Measurements from ENCODE around the gene PARVB.

The PARVB gene

GRCh38 chr22:44097263-44098020 lies 73.3 kb downstream of the PARVB start:
- TF ChIP-seq, protein P1, sequence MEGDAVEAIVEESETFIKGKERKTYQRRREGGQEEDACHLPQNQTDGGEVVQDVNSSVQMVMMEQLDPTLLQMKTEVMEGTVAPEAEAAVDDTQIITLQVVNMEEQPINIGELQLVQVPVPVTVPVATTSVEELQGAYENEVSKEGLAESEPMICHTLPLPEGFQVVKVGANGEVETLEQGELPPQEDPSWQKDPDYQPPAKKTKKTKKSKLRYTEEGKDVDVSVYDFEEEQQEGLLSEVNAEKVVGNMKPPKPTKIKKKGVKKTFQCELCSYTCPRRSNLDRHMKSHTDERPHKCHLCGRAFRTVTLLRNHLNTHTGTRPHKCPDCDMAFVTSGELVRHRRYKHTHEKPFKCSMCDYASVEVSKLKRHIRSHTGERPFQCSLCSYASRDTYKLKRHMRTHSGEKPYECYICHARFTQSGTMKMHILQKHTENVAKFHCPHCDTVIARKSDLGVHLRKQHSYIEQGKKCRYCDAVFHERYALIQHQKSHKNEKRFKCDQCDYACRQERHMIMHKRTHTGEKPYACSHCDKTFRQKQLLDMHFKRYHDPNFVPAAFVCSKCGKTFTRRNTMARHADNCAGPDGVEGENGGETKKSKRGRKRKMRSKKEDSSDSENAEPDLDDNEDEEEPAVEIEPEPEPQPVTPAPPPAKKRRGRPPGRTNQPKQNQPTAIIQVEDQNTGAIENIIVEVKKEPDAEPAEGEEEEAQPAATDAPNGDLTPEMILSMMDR (conservative IDR thresholded peaks at IDR 0.05; ENCODE audit: control insufficient read depth, insufficient read depth, low read depth, low read length): no peak
- no peak for DNase-seq (ENCODE audit: low read depth)
- H3K4me3 ChIP-seq (ENCODE audit: control insufficient read depth, low read depth, low read length): no peak overlapping the region

GRCh38 chr22:44098021-44098739 lies 74.1 kb downstream of the PARVB start:
- DNase-seq (ENCODE audit: low read depth): no peak
- TF ChIP-seq, protein P1 (conservative IDR thresholded peaks at IDR 0.05; ENCODE audit: control insufficient read depth, insufficient read depth, low read depth, low read length): no peak

DNA sequence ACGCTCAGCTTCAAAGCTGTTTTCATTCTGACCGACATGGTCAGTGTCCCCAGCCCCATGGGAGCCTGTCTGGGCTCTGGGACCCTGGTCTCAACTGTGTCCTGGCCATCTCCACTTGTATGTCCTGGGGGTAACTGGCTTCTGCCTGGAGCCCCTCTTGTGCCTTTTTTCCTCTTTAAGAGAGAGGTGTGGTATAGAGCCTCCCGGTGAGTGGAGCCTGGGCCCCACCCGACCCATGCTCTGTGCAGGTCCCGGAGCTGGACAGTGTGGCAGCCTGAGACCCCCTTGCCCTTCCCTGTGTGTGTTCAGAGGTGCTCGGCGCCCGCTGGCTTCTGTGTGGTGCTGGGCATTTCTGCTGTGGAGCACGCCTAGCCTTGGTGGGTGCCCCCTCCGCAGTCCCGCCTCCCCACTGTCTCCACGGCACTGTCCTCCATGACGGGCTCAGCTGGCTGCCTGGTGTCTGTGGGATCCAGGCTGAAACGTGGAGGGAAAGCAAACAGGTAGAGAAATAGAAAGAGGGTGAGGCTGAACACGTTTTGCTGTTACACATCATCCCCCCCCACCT lies 74.9 kb downstream of the PARVB start:
- TF ChIP-seq, protein P1 (conservative IDR thresholded peaks at IDR 0.05; ENCODE audit: control insufficient read depth, insufficient read depth, low read depth, low read length): no peak
- DNase-seq (ENCODE audit: low read depth): no peak
- no peak overlapping the region for H3K4me3 ChIP-seq (ENCODE audit: control insufficient read depth, low read depth, low read length)

More at GRCh38 chr22:44098021-44098739, 74.1 kb downstream of the PARVB start:
- no peak overlapping the region for H3K4me3 ChIP-seq (ENCODE audit: control insufficient read depth, low read depth, low read length)

- TF ChIP-seq, protein P1 (conservative IDR thresholded peaks at IDR 0.05; ENCODE audit: control insufficient read depth, insufficient read depth, low read depth, low read length): no peak
- no peak for DNase-seq (ENCODE audit: low read depth)
- no peak overlapping the region for H3K4me3 ChIP-seq (ENCODE audit: control insufficient read depth, low read depth, low read length)
These were observed 75.6 kb downstream of the PARVB start for GRCh38 chr22:44099696-44100095.

- DNase-seq (ENCODE audit: low read depth): no peak
- H3K4me3 ChIP-seq (ENCODE audit: control insufficient read depth, low read depth, low read length): no peak overlapping the region
- TF ChIP-seq, protein P1 (conservative IDR thresholded peaks at IDR 0.05; ENCODE audit: control insufficient read depth, insufficient read depth, low read depth, low read length): no peak
These were observed 76.3 kb downstream of the PARVB start for GRCh38 chr22:44100411-44100810.

GRCh38 chr22:44102121-44102520 lies 78.0 kb downstream of the PARVB start:
- TF ChIP-seq, protein P1 (conservative IDR thresholded peaks at IDR 0.05; ENCODE audit: control insufficient read depth, insufficient read depth, low read depth, low read length): no peak
- no peak for DNase-seq (ENCODE audit: low read depth)
- no peak overlapping the region for H3K4me3 ChIP-seq (ENCODE audit: control insufficient read depth, low read depth, low read length)

Data from fibroblast of mammary gland (primary cell).